ENCODE results near the gene PTPRN2.
"Not testable (repeated sequence)": the region's sequence is repeated elsewhere in the genome, so short reads cannot be mapped to it uniquely, and the experiment has no call there.

PTPRN2 gene

DNA sequence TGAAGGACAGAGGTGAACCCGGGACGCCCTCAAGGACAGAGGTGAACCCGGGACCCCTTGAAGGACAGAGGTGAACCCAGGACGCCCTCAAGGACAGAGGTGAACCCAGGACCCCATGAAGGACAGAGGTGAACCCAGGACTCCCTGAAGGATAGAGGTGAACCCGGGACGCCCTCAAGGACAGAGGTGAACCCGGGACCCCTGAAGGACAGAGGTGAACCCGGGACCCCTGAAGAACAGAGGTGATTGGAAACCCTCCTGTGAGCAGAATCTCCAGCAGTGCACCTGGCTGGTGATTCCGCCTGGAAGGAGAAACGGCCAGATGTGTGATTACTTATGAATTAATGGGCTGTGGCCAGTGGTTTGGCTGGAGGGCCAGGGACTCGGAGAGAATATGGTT, 272.3 kb downstream of the PTPRN2 start:
- no peak for DNase-seq

DNA sequence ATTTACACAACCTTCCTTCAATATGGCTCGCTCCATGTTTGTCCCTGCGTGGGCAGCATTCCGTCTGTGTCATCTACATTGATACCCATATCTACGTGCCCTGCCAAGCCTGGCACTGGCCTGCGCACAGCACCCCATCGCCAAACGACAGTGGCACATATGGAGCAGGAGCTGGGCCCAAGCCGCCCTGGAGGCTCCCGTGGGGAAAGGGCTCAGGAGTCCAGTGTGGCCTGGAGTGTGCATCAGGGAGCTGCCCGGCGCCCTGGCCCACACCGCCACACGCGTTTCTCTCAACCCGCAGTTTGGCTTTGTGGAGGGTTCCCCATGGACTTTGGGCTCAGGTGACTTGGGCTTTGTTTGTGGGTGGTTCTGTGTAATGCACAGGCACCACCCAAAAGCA, 273.2 kb downstream of the PTPRN2 start:
- no peak for DNase-seq

DNA sequence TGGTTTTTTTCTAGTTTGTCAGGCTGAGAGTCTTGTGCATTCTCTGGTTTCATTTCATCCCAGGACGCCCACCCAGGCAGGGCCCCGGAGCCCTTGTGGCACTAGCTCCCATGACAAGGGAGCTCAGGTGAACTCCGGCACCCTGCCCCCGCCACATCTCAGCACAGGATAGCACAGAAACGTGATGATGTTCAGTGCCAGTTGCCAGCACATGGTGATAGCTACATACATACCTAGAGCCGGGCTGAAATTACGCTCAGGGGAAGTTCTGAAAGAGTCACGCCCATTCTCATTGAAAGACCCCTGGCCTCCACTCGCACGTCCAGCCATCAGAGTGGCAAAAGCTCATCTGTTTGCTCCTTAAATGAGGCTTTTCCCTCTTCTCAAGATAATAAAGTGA, 273.7 kb downstream of the PTPRN2 start:
- no peak for DNase-seq

DNA sequence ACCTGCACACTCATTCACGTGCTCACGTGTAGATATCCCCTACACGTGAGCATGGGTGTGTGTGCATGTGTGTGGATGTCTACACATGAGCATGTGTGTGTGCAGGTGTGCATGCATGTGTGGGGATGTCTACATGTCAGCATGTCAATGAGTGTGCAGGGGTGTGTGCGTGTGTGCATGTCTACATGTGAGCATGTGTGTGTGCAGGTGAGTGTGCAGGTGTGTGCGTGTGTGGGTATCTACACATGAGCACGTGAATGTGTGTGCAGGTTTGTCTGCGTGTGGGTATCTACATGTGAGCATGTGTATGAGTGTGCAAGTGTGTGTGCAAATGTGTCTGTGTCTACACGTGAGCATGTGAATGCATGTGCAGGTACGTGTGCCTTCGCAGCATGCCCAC, 274.8 kb downstream of the PTPRN2 start:
- no peak for DNase-seq

DNA sequence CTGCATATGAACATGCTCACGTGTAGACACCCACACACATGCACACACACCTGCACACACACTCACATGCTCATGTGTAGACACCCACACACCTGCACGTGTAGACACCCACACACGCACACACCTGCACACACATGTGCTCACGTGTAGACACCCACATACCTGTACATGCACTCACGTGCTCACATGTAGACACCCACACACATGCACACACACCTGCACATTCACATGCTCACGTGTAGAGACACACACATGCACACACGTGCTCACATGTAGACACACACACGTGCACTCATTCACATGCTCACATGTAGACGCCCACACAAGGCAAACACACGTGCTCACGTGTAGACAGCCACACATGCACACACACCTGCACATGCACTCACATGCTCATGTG, 275.8 kb downstream of the PTPRN2 start:
- DNase-seq: no peak

DNA sequence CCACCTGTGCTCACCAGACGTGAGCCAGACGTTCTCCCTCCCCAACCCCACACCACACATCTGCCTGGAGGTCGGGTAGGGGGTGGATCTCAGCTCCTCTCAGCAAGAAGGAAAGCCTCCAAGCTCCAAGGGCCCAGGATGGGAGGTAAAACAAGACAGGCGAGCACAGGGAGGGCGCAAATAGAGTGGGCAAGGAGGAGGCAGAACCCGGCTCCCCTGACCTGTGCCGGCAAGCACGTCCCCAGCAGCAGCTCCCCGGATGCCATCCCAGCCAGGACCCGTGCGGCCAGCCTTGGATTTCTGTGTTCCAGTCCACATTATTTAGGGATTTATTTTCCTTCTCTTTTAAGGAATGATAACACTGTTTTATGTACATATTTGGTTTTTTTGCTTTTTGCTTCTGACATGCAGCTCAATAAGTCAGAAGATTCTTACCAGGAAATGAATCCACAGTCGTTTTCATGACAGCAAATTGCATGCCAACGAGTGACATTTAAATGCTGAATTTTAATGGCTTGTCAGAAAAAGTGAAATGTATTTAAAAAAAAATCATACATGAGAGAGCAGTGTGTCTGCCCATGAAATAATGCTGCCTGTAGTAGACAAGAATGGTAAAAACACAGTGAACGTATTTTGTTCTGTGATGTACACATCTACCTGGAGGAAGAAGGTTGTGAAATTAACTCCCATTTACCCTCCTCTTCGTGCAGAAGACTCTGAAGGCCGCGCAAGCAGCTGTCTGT, 276.5 kb downstream of the PTPRN2 start:
- DNase-seq: no peak

DNA sequence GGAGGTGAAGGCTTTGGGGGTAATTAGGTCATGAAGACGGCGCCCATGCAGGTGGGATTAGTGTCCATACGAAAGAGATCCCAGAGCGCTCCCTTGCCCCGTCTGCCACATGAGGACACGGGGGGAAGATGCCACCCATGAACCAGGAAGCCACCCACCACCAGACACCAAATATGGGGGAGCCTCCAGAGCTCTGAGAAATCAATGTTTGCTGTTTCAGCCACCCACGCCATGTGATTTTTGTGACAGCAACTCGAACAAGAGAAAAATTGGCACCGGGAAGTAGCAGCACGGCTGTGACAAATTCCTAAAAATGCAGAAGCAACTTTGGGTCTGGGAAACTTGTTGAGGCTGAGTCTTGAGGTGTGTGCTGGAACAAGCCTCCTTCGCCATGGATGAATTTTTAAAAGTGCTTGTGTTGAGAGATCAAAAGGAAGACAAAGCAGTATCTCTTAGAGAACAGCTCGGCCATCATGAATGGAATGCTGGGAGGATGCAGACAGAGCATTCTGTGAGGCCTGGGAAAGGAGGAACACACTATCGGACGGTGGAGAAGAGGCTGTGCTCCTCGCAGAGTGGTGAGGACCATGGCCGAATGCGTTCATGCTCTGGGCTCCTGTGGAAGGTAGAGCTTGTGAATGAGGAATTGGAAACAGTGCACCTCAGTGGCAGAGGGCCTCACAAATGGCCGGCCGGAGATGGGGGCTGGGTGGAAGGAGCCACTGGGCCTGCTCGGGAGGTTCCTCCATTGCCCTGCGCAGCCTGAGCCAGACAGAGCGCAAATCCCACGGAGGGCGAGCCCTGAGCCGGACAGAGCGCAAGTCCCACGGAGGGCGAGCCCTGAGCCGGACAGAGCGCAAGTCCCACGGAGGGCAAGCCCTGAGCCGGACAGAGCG, 277.5 kb downstream of the PTPRN2 start:
- DNase-seq: no peak

DNA sequence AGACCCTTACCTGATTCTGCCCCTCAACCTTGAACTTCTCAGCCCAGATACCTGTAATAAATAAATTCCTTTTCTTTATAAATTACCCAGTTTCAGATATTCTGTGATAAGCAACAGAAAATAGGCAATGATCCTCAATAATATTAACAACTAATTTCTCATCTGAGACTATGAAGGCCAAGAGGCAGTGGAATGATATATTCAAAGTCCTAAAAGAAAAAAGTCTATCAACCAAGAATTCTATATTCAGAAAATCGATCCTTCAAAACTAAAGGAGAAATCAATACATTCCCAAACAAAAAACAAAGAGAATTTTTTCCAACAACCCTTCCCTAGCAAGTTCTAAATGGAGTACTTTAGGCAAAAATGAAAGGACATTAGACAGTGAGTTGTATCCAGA, 279.6 kb downstream of the PTPRN2 start:
- DNase-seq: no peak

DNA sequence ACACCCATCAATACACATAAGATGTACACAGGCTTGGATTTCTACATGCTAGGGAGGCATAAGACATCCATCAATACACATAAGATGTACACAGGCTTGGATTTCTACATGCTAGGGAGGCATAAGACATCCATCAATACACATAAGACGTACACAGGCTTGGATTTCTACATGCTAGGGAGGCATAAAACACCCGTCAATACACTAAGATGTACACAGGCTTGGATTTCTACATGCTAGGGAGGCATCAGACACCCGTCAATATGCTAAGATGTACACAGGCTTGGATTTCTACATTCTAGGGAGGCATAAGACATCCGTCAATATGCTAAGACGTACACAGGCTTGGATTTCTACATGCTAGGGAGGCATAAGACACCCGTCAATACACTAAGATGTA, 283.6 kb downstream of the PTPRN2 start:
- not testable (repeated sequence) for DNase-seq

DNA sequence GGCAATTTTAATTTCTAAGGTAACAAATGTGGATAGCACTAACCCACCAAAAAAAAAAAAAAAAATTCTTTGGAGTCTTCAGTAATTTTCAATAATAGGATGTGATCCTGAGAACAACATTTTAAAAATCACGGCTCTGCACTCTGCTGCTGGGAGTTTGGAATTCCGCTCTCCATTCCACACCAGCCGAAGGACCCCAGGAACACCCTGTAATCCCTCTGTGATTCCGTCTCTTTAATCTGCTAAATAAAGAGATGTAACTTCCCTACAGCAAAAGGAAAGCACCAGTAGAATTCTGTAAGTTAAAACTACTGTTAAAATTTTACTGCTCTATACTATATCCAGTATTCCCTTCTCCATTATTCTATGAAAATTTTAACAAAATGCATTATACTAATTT, 284.5 kb downstream of the PTPRN2 start:
- no peak for DNase-seq

DNA sequence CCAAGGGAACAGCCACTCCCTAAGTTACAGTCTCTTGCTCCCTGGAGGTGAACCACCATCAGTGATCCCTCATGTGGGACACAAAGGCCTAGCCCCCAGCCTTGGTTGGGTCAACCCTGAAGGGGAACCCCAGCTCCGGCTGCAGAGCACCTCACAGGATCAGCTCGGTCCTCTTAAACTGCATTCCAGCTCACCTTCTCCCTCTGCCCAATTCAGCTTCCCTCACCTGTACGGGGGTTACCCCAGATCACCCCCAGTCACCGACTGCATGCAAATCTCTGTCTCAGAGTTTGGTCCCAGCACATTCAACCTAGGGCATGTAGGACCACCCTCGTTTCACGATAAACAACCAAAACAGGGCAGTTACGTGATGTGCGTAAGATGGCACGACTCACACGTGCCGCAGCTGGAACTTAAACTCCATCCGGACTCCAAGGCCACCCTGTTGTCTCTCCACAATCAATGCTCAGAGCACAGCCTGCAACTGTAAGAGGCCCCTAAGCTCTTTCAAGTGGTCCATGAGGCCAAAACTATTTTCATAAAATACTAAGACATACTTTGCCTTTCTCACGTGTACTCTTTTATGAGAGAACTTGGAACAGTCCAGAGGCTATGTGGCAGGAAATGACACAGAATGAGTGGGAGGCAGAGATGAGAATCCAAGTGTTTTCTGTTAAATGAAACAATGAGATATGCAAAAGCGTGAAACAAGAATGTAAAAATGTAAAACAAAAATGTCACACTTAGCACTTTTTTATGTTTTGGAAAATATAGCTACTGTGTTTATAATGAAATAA, 285.2 kb downstream of the PTPRN2 start:
- DNase-seq: no peak

DNA sequence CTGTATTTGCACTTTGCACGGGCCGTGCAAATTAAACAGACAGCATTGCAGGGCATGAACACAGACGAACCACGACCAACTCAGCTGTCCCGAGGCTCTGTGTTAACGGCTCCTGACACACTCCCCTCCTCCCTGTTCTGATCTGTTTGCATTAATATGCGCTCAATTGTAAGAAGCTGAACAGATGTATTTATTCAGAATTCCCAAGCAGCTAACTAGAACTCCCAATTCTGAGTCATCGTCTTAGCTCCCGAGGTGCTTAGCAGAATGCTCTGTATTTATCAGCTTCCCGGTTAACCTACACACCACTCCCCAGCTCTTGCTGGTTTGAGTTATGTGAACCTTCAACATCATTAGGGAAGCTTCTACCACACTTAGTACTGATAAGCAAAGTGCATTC, 286.4 kb downstream of the PTPRN2 start:
- DNase-seq: no peak

DNA sequence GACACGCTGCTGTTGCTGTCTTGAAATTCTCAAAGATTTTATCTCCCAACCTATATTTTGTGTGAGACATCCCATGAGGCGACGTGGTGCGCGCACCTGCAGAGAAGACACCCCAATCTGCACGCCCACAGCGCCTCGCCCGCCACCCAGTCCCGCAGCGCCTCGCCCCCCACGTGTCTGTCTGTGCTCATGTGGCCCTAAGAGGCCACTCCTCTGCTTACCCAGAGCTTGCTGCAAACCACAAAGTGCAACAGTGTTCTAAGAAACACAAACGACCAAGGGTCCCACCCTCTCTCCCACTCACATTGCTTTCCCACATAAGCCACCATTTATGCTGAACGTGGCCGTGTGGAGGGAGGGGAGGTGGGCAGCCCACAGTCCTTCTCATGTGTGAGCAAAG, 287.2 kb downstream of the PTPRN2 start:
- DNase-seq: no peak

DNA sequence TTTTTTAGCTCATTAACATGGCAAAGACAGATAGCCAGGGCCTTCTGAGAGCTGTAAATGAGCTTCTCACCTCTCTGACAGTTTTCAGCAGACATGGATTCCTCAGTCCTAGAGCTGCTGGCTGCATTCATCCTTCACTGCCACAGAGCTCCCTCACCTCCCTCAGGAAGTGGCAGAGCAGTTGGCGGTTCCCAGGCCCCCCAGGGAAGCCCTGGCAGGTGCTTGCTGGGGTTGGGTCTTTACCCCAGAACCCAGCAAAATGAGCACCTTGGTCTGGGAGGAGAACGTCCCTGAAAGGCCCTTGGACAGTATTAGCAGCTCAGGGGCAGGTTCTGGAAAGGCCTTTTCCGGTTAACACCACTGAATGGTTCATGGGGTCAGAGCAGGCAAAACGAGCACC, 288.0 kb downstream of the PTPRN2 start:
- no peak for DNase-seq

DNA sequence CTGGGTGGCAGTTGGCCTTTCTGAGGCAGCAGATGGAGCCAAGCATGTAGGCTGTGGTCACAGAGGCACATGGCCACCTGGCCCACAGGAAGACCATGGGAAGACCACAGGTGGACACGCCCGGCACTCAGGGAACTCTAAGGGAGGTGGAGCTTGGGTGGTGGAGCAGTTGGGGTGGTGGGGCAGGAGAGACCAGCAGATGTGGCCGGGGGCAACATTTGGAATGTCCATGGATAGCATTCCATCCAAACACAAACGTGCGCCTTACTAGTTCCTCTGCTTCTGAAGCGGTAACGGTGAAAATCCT, 290.9 kb downstream of the PTPRN2 start:
- DNase-seq: no peak

DNA sequence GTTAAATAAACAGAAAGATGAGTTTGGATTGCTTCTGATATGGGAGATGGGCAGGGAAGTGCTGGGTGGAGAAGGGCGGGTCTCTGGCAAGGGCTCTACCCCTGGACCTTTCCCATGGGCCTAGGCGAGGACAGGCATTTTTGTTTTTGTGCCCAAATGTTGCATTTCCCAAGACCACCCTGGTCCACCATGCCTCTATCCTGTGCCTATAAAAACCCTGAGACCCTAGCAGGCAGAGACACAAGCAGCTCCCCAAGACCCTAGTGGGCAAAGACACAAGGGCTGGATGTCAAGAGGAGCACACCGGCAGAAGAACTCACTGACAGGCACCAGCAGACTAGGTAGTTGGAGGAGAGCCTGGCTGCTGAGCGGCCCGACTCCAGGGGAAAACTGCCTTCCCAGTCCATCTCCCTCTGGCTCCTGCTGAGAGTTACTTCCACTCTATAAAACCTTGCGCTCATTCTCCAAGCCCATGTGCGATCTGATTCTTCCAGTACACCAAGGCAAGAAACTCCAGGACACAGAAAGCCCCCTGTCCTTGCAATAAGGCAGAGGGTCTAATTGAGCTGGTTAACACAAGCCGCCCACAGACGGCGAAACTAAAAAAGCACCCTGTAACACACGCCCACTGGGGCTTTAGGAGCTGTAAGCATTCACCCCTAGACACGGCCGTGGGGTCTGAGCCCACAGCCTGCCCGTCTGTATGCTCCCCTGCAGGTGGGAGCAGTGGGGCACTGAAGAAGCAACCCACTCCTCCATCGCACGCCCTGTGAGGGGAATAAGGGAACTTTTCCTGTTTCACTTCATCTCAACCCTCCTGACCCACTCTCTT, 291.4 kb downstream of the PTPRN2 start:
- DNase-seq: no peak

DNA sequence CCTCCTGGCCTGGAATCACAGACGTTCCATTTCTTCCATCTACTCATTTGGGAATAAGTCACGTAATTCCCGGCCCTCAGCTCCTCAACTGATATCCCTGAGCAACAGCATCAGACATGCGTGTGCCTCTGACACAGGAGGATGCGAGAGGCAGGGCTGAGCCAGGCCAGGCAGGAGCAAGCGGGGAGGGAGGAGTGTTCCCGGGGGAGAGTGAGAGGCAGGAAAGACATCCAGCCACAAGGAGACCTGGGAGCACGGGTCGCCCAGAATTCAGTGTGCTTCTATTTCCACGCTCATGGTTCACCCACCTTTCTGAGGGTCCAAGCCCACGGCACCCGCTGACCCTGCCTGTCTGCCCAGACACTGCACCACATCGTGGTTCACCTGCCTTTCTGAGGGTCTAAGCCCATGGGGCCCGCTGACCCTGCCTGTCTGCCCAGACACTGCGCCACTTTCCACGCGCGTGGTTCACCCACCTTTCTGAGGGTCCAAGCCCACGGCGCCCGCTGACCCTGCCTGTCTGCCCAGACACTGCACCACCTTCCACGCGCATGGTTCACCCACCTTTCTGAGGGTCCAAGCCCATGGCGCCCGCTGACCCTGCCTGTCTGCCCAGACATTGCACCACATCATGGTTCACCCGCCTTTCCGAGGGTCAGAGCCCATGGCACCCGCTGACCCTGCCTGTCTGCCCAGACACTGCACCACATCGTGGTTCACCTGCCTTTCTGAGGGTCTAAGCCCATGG, 293.0 kb downstream of the PTPRN2 start:
- not testable (repeated sequence) for DNase-seq

DNA sequence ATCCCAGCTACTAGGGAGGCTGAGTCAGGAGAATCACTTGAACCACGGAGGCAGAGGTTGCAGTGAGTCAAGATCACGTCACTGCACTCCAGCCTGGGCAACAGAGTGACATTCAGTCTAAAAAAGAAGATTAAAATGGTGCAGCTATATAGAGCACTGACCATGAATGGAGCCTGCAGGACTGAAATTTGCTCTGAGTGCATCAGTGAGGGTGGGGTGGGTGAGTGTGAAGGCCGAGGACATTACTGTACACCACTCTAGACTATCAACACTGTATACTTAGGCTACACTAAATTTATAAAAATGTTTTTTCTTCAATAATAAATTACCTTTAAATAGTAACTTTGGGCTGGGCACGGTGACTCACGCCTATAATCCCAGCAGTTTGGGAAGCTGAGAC, 294.7 kb downstream of the PTPRN2 start:
- DNase-seq: no peak

DNA sequence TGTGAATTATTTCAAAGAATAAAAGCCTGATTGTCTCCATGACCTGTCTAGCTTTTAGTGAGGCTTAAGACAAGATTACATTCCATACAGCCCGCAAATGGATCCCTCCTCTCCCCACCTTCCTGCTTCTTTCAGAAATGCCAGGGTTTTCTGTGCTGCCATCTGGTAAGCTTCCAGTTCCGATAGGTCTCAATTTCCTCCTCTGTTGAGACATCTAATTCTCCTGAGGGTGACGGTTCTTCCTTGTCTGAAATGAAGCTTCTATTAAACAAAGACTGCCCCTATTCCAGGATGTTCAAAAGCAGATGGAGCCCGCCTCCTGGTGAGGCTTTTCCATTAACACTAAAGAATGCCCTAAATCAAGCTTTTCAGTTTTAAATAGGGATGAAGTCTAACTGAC, 295.6 kb downstream of the PTPRN2 start:
- no peak for DNase-seq

DNA sequence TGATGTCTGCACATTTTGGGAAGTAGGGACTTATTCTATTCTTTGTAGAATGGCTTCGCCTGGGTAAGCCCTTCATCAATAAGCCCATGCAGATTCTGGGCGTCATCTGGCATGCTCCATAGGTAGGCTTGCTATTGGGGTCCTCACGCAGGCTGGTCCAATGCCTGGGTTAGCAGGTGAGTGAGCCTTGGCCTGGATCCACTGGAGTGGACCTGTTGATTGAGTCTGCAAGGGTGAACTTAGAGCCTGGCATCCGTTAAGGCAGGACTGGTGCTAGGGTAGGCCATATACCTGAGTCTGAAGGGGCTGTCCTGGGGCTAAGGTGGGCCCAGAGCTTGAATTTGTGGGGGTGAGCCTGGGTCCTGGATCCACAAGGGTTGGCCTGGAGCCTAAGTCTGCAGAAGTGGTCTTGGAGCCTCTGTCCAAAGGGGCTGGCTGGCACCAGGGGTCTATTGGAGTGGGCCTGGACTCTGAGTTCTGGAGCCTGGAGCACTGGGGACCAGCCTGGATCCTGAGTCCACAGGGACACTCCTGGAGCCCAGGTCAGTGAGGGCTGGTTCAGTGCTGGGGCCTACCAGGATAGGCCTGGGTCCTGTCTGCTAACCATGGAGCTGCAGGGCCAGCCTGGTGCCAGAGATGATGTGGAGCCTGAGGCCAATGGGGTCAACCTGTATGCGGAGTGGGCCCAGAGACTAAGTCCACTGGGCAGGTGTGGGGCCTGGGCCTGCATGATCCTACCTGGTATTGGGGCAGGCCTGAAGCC, 297.7 kb downstream of the PTPRN2 start:
- no peak for DNase-seq

DNA sequence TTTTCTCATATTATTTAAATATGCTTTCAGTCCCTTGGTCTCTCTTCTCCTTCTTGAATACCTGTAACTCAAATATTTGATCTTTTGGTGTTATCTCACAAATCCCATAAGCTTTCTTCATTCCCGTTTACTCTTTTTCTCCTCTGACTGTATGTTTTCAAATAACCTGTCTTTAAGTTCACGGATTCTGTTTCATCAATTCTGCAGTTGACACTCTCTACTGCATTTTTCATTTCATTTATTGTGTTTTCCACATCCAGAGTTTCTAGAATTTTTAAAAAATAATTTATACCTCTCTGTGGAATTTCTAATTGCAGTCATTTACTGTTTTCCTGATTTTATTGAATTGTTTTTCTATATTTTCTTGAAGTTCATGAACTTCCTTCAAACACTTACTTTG, 298.4 kb downstream of the PTPRN2 start:
- DNase-seq: no peak
